Measurements from ENCODE around the gene SRGAP3.

SRGAP3 gene

DNA sequence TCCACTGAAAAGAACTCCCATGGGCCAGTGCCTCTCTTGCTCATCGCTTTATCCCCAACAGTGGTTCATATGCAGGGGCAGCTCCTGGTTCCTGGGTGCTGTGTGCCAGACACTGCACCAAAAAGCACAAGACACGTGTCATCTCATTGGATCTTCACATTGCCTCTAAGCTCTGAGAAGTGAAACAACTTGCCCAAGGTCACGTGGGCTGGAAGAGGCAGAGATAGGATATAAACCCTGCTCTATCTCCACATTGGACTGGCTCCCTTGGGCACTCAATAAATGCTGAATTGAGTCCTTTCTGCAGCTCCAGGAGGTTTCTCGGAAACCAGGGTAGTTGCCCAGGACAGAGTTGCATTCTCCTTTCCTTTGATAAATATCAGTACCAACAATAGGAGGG lies 88.1 kb downstream of the SRGAP3 start:
- TF ChIP-seq ZFX (IDR thresholded peaks at IDR 0.05; ENCODE audit: borderline replicate concordance): no peak
- TF ChIP-seq, protein P1, sequence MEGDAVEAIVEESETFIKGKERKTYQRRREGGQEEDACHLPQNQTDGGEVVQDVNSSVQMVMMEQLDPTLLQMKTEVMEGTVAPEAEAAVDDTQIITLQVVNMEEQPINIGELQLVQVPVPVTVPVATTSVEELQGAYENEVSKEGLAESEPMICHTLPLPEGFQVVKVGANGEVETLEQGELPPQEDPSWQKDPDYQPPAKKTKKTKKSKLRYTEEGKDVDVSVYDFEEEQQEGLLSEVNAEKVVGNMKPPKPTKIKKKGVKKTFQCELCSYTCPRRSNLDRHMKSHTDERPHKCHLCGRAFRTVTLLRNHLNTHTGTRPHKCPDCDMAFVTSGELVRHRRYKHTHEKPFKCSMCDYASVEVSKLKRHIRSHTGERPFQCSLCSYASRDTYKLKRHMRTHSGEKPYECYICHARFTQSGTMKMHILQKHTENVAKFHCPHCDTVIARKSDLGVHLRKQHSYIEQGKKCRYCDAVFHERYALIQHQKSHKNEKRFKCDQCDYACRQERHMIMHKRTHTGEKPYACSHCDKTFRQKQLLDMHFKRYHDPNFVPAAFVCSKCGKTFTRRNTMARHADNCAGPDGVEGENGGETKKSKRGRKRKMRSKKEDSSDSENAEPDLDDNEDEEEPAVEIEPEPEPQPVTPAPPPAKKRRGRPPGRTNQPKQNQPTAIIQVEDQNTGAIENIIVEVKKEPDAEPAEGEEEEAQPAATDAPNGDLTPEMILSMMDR (IDR thresholded peaks at IDR 0.05): no peak
- H3K27ac ChIP-seq: no peak overlapping the region

DNA sequence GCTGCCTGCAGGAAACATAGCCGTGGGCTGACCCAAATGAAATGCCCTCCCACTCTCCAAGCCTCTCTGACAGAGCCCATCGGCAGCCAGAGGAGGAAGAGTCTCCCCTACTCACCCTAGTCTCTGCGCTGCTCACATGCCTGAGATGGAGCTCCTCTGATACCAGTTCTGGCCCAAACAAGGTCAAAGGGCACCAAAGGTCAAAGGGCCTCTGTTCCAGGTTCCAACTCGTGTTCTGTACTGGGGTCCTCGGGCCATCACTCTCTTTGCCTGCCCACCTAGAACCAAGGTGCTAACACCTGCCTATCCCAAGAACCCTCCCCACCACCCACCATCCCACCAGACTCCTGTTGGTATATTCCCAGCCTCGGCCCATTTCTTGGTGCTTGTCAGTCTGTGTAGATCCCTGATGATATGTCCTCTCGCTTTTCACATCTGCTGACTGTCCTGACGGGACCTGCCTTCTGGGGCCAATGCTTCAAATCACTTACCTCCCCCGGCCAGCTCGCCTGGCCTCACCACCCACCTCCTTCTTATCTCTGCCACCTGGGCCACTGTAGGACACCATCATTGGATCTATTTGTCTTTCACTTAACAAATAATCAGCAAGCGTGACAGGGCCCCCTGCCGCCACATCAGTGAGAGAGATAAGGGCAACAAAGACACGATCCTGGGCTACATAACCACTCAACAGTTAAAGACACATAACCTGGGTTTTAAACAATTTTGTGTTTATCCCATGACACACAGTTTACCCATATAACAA lies 90.4 kb downstream of the SRGAP3 start:
- TF ChIP-seq, protein P1 (IDR thresholded peaks at IDR 0.05): no peak
- no peak for TF ChIP-seq ZFX (IDR thresholded peaks at IDR 0.05; ENCODE audit: borderline replicate concordance)
- no peak overlapping the region for H3K27ac ChIP-seq

DNA sequence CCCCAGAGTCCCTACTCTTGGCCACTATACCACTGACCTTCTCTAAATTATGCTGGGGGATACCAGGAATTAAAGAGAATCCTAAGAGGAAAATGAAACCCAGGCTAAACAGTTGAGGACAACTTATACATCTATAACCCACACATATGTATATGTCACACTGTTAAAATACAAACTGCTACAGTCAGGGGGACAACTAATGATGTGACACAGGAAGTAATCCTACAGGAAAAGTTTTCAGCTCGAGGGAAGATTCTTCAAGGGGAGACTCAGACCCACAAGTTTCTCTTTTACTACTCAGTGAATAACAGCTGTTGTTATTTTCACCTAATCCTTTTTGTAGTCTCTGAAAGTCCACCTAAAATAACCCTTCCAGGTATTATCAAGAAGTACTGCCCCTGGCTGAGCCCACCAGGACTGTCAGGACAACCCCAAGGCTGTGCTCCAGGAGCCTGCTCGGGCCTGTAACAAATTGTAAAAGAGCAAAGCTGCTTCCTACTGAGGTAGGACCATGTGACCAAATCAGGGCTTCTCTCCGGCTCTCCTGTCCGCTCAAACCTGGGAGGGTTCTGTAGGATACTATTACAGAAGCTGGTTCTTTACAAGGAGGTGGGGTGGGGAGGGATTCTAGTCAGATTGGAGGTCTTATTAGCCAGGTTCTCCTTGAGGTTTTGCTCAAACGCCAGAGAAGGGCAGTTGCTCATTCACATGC lies 91.6 kb downstream of the SRGAP3 start:
- no peak overlapping the region for H3K27ac ChIP-seq
- no peak for TF ChIP-seq ZFX (IDR thresholded peaks at IDR 0.05; ENCODE audit: borderline replicate concordance)

DNA sequence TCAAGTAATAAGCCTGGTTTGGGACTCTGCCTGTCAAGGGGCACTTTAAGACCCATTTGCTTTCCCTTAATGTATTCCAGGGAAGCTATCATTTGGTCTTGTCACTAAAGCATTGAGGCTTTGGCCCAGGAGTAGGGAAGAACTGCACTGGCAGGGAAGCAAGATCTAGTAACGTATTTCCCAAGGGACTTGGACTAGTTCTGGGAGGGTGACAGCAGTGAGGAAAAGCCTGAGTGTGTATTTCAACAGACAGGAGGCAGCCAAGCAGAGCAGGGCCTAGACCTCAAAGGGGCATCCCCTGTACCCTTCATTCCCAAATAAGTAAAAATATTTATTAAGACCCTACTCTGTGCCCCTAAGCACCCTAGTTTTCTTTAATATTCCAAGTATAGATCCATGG lies 92.8 kb downstream of the SRGAP3 start:
- TF ChIP-seq, protein P1 (IDR thresholded peaks at IDR 0.05): no peak
- TF ChIP-seq ZFX (IDR thresholded peaks at IDR 0.05; ENCODE audit: borderline replicate concordance): no peak
- H3K27ac ChIP-seq: no peak overlapping the region

DNA sequence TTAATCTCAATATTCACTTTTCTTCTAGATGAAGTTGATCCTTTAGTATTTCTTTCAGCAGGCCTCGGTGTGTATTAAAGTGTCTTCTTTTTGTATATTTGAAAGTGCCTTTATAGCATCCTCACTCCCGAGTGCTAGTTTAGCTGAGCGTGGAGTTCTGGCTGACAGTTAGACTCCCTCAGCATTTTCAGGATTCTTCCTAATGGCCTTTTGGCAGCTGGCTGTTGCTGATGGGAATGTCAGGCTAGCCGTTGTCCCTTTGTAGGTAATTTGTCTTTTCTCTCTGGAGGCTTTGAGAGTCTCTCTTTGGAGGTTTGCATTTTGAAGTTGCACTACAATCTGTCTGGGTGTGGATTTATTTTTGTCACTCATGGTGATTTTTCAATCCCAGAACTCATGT lies 94.4 kb downstream of the SRGAP3 start:
- no peak overlapping the region for H3K27ac ChIP-seq
- TF ChIP-seq ZFX (IDR thresholded peaks at IDR 0.05; ENCODE audit: borderline replicate concordance): no peak
- TF ChIP-seq, protein P1 (IDR thresholded peaks at IDR 0.05): no peak

DNA sequence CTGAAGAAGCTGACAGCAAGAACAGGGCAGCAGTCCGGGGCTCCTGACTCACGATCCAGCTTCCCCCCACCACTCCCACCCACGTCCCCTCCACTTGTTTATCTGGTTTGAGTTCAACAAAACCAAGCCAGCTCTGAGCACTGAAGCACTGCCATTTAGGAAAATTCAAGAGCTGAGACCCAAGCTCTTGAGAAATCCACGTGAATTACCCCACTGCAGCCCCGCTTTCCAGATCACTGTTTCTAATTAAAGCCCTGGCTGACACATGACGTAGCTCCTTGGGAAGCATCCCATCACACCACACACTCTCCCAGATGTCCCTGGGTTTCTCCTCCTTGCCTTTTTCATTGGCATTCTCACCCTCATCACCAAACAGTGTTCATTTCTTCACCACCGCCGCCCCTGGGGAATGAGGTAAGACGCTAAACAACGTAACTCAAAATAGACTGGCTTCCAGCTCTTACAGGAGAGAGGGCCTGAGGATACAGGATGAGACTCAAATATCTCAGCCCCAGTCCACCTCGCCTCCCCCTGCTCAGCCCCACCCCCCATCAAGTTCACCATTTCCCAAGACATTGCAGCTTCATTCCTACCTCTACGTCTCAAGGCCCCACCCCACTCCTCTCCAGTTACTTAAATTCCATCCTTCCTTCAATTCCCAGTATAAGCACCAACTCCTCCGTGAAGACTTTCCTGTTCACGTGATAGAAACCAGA lies 95.4 kb downstream of the SRGAP3 start:
- TF ChIP-seq, protein P1 (IDR thresholded peaks at IDR 0.05): no peak
- TF ChIP-seq ZFX (IDR thresholded peaks at IDR 0.05; ENCODE audit: borderline replicate concordance): no peak
- H3K27ac ChIP-seq: no peak overlapping the region

DNA sequence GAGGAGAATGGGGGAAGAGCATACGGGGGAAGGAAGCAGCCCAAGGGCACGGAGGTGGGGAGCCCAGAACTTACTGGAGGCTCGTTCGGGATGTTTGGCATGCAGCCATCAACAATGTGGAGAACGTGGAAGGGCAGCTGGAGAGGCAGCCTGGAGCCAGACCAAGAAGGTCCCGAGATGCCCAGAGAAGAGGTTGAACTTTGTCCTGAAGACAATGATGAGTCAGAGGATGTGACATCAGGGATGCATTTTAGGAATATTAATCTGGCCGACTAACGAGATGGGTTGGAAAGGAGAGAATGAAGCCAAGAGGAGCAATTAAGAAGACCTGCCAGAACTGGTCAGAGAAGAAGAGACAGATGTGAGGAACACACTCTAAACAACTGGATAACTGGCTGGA lies 98.2 kb downstream of the SRGAP3 start:
- no peak overlapping the region for H3K27ac ChIP-seq
- TF ChIP-seq ZFX (IDR thresholded peaks at IDR 0.05; ENCODE audit: borderline replicate concordance): no peak
- TF ChIP-seq, protein P1 (IDR thresholded peaks at IDR 0.05): no peak
